Spleen (tissue), 11 donors: Measurements from ENCODE around the gene ZNF132. TPM values are rescaled to one million over a fixed set of nuclear protein-coding genes. Genes with fewer than 3 reads are reported as not detected.

Experiments
- DNase-seq: peaks from one replicate; pipeline ENCODE4 v3.0.0-alpha.2; 2020
- H3K27ac ChIP-seq, 8 donors: fragments of 200-600 bp; sonication (generic) in 7 of 8; 1 replicate in 4 of 8; 2 replicates in 4 of 8; pipeline versions ENCODE4 v1.5.0 to v1.8.0; 2016 to 2021; ENCODE audit warnings: inconsistent platforms in 4 of 8, mild to moderate bottlenecking in 4 of 8, moderate library complexity in 1 of 8
- H3K27me3 ChIP-seq, 7 donors: fragments of 200-600 bp; sonication (generic) in 6 of 7; replicated peaks in 1 of 7; 1 replicate in 4 of 7; 2 replicates in 3 of 7; pipeline versions ENCODE4 v1.5.0 to v1.8.0; 2016 to 2021; ENCODE audit warnings: inconsistent platforms in 3 of 7, mild to moderate bottlenecking in 1 of 7
- H3K36me3 ChIP-seq, 6 donors: fragments of 200-600 bp; sonication (generic) in 5 of 6; 1 replicate in 4 of 6; 2 replicates in 2 of 6; pipeline versions ENCODE4 v1.5.0 to v1.8.0; 2016 to 2021; ENCODE audit warnings: inconsistent platforms in 2 of 6
- H3K4me1 ChIP-seq, 6 donors: fragments of 200-600 bp; sonication (generic) in 5 of 6; 1 replicate in 3 of 6; 2 replicates in 3 of 6; pipeline versions ENCODE4 v1.5.0 to v1.8.0; 2016 to 2021; ENCODE audit warnings: inconsistent platforms in 3 of 6
- H3K4me3 ChIP-seq, 8 donors: fragments of 200-600 bp; sonication (generic) in 7 of 8; 1 replicate in 4 of 8; 2 replicates in 4 of 8; pipeline versions ENCODE4 v1.5.0 to v1.8.0; 2016 to 2021; ENCODE audit warnings: inconsistent platforms in 4 of 8, mild to moderate bottlenecking in 4 of 8, moderate library complexity in 2 of 8
- H3K9me3 ChIP-seq, 8 donors: fragments of 200-600 bp; sonication (generic) in 7 of 8; 1 replicate in 4 of 8; 2 replicates in 4 of 8; pipeline versions ENCODE4 v1.5.0 to v1.8.0; 2016 to 2021; ENCODE audit warnings: inconsistent platforms in 4 of 8
- POLR2A ChIP-seq, 3 donors: fragments of 450-650 bp; IDR thresholded peaks; one replicate each; pipeline ENCODE4 v1.5.1; 2017; ENCODE audit warnings: antibody characterized with exemption in 3 of 3, mild to moderate bottlenecking in 1 of 3
- POLR2AphosphoS5 ChIP-seq, 3 donors: sonication (generic); formaldehyde crosslinking; IDR thresholded peaks; one replicate each; pipeline ENCODE4 v1.5.1; 2017; ENCODE audit warnings: antibody characterized with exemption in 3 of 3
- WGBS, 5 donors: extraction: QIAGEN DNeasy Blood & Tissue Kit in 3 of 5; methylation state at CpG; one replicate each; pipeline versions ENCODE4 v1.1.5 to v1.1.7; 2013 to 2018; 5-methylcytosine and 5-hydroxymethylcytosine counted together
- intact Hi-C: fragments of 100-400 bp; cut with DNase I; formaldehyde crosslinking; loops from one replicate; pipeline ENCODE4 v1.15.0; 2023; ENCODE audit warnings: low total_unique reads
- polyA plus RNA-seq, 3 donors: library from polyadenylated mRNA; stranded (reverse); fragments of 200-250 nt; gene quantifications; one replicate each; pipeline ENCODE4 v1.2.1, GENCODE V29; 2013
- total RNA-seq, 7 donors: library from RNA; depleted of rRNA in 3 of 7; stranded (reverse); fragments of >200 nt in 3 of 7; fragmentation: NEBNext Ultra II Directional in 4 of 7; extraction: Animal tissue kit (Norgen Biotek cat#: 25700) in 4 of 7; gene quantifications; one replicate each; pipeline versions ENCODE4 v1.1.0 to v1.2.1, GENCODE V29; 2016 to 2021
- TF ChIP-seq, protein P1 (sequence below), 11 experiments: fragments of 200-600 bp in 7 of 11; fragments of 450-650 bp in 4 of 11; sonication (generic) in 4 of 11; IDR thresholded peaks in 8 of 11; conservative IDR thresholded peaks in 3 of 11; 1 replicate in 7 of 11; 2 replicates in 4 of 11; pipeline versions ENCODE4 v1.4.0 to v1.8.0; 2016 to 2021; ENCODE audit warnings: antibody characterized with exemption in 11 of 11, inconsistent platforms in 4 of 11, mild to moderate bottlenecking in 1 of 11
- donor health status: healthy with polysubstance abuse.
- donor health status: DM: no; HTN: no; CAD: no; lungs with moderate emphysema.
- donor health status: DM: no; HTN: no; CAD: no.
- donor health status: Bipolar disorder and iron deficiency.
- donor health status: healthy.
- donor health status: DM: no; HTN: no; CAD: no.
- donor health status: DM: yes; HTN: yes; CAD: no.

Gene ZNF132
- total and polyA plus RNA-seq, 10 donors, result 0.96 to 10.9 (median 5.4) TPM

DNA sequence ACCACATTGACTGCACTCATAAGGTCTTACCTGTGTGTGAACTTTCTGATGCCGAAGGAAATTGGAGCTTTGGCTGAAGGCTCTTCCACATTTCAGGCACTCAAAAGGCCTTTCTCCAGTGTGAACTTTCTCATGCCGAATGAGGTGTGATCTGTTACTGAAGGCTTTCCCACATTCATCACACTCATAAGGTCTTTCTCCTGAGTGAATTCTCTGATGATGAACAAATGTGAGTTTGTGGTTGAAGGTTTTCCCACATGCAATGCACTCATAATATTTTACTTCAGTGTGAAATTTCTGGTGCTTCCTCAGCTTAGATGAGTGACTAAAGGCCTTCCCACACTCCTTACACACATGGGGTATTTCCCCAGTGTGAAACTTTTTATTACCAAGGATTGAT, 5.7 kb downstream of the ZNF132 start:
- Histone ChIP-seq H3K4me1 (peaks cover 3 to 7% (median 5%) of the 10 kb centered on the region in 6 donors), H3K36me3 (peaks cover 39 to 81% (median 46%) of the 10 kb centered on the region in 6 donors), H3K4me3 (peak overlapping the region in 1 of 8 donors; percentile 24), H3K9me3 (peaks cover 61 to 100% (median 100%) of the 10 kb centered on the region in 8 donors), H3K27me3 (no peaks in the 10 kb centered on the region), H3K27ac (no peak overlapping the region)
- WGBS, 5 donors, result 95 to 99% (median 96%) methylated on average over 2 of the region's 2 CpGs
- no peak for DNase-seq
- TF ChIP-seq POLR2A (IDR thresholded peaks at IDR 0.05) (no peak), POLR2AphosphoS5 (IDR thresholded peaks at IDR 0.05) (no peak)
- TF ChIP-seq, protein P1, sequence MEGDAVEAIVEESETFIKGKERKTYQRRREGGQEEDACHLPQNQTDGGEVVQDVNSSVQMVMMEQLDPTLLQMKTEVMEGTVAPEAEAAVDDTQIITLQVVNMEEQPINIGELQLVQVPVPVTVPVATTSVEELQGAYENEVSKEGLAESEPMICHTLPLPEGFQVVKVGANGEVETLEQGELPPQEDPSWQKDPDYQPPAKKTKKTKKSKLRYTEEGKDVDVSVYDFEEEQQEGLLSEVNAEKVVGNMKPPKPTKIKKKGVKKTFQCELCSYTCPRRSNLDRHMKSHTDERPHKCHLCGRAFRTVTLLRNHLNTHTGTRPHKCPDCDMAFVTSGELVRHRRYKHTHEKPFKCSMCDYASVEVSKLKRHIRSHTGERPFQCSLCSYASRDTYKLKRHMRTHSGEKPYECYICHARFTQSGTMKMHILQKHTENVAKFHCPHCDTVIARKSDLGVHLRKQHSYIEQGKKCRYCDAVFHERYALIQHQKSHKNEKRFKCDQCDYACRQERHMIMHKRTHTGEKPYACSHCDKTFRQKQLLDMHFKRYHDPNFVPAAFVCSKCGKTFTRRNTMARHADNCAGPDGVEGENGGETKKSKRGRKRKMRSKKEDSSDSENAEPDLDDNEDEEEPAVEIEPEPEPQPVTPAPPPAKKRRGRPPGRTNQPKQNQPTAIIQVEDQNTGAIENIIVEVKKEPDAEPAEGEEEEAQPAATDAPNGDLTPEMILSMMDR (IDR thresholded peaks at IDR 0.05 in 8 of 11, conservative IDR thresholded peaks at IDR 0.05 in 3 of 11), result no peak
- intact Hi-C loops, result no loop called here

DNA sequence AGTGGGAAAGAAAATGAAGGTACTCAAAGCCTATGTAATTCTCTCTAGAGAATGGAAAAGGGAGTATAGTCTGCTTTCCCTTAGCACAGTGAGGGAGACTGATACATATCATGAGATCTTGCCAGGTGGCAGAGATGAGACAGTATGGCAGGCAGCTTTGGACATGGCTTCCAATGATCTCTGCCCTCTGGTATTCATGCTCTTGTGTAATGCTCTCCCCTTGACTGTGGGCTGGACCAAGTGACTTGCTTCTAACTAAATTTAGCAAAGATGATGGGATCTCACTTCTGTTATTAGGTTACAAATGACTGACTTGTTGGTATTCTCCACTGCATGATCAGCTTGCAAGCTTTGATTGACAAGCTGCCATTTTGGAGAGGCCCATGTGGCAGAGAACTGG, 10.2 kb downstream of the ZNF132 start:
- Histone ChIP-seq H3K27me3 (no peaks in the 10 kb centered on the region), H3K36me3 (peaks cover 13 to 46% (median 18%) of the 10 kb centered on the region in 6 donors), H3K27ac (no peak overlapping the region), H3K4me3 (no peak overlapping the region), H3K9me3 (peaks cover 50 to 100% (median 92%) of the 10 kb centered on the region in 8 donors), H3K4me1 (no peaks in the 10 kb centered on the region)
- DNase-seq, result no peak
- no peak for TF ChIP-seq POLR2AphosphoS5 (IDR thresholded peaks at IDR 0.05)
- TF ChIP-seq, protein P1 (IDR thresholded peaks at IDR 0.05 in 8 of 11, conservative IDR thresholded peaks at IDR 0.05 in 3 of 11), result no peak
- TF ChIP-seq POLR2A (IDR thresholded peaks at IDR 0.05), result no peak
- intact Hi-C loops, result no loop called here

DNA sequence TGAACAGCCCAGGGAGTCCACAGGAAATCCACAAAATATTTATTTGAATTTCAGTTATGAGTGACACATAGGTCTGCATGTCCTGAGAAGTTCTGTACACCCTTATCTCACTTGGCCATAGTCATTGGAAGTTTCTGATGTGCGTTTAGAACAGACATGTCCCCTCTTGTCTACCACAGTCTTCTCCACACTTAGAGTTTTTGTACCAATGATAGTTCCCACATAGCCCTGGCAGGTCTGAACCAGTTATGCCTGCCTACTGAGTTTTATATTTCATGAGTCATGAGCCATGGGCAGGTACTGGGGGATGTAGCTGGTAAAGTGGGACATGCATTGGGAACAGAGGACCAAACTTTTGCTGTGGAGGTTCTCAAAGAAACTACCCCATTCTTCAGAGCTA, 11.3 kb downstream of the ZNF132 start:
- DNase-seq, result no peak
- H3K4me3 ChIP-seq, result no peak overlapping the region
- no peak overlapping the region for H3K27ac ChIP-seq
- intact Hi-C loops, result no loop called here
- no peaks in the 10 kb centered on the region for H3K27me3 ChIP-seq
- H3K36me3 ChIP-seq, result peaks cover 2 to 34% (median 7%) of the 10 kb centered on the region in 6 donors
- 68 to 100% (median 95%) methylated on average over 1 of the region's 1 CpG for WGBS, 5 donors
- TF ChIP-seq, protein P1 (IDR thresholded peaks at IDR 0.05 in 8 of 11, conservative IDR thresholded peaks at IDR 0.05 in 3 of 11), result no peak
- no peak for TF ChIP-seq POLR2A (IDR thresholded peaks at IDR 0.05)
- TF ChIP-seq POLR2AphosphoS5 (IDR thresholded peaks at IDR 0.05), result no peak
- H3K9me3 ChIP-seq, result peaks cover 38 to 95% (median 83%) of the 10 kb centered on the region in 8 donors
- no peaks in the 10 kb centered on the region for H3K4me1 ChIP-seq

DNA sequence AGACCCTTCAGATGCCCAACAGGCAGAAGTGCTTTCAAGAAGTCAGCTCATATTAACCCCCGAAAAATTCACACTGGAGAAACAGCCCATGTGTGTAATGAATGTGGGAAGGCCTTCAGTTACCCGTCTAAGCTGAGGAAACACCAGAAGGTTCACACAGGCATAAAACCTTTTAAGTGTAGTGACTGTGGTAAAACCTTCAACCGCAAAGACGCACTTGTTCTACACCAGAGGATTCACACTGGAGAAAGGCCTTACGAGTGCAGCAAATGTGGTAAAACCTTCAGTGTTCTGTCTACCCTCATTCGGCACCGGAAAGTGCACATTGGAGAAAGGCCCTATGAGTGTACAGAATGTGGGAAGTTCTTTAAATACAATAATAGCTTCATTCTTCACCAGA, 22.9 kb downstream of the ZNF132 start:
- Histone ChIP-seq H3K9me3 (peaks cover 0 to 10% (median 0%) of the 10 kb centered on the region in 8 donors), H3K4me3 (no peak overlapping the region), H3K27me3 (no peaks in the 10 kb centered on the region), H3K4me1 (no peaks in the 10 kb centered on the region), H3K36me3 (peaks cover 0 to 58% (median 29%) of the 10 kb centered on the region in 6 donors), H3K27ac (no peak overlapping the region)
- intact Hi-C loops, result no loop called here
- DNase-seq, result no peak
- TF ChIP-seq, protein P1 (IDR thresholded peaks at IDR 0.05 in 8 of 11, conservative IDR thresholded peaks at IDR 0.05 in 3 of 11), result no peak
- TF ChIP-seq POLR2AphosphoS5 (IDR thresholded peaks at IDR 0.05) (no peak), POLR2A (IDR thresholded peaks at IDR 0.05) (no peak)
- 94 to 97% (median 96%) methylated on average over 7 of the region's 7 CpGs for WGBS, 5 donors
